HG03378 (cell line): Measurements from ENCODE around the gene AHSP.
"Not testable (repeated sequence)": the region's sequence is repeated elsewhere in the genome, so short reads cannot be mapped to it uniquely, and the experiment has no call there.

Experiments
- ATAC-seq: cut with Tn5 transposase; IDR thresholded peaks from one replicate; pipeline ENCODE4 v1.9.1; 2021; ENCODE audit warnings: mild to moderate bottlenecking, moderate library complexity; ENCODE audit not compliant: unreplicated experiment

AHSP gene

GRCh38 chr16:31529937-31530312, 2.2 kb downstream of the AHSP start:
- ATAC-seq = no peak

GRCh38 chr16:31530405-31530804, 2.7 kb downstream of the AHSP start:
- ATAC-seq = no peak

- ATAC-seq = no peak
Measured at GRCh38 chr16:31531096-31531495, 3.4 kb downstream of the AHSP start.

- ATAC-seq = no peak
Measured at GRCh38 chr16:31532120-31532519, 4.4 kb downstream of the AHSP start.

GRCh38 chr16:31532896-31533295, 5.2 kb downstream of the AHSP start:
- no peak for ATAC-seq

GRCh38 chr16:31535737-31536136, 8.0 kb downstream of the AHSP start:
- no peak for ATAC-seq

- ATAC-seq = no peak
Measured at GRCh38 chr16:31536804-31537361, 9.2 kb downstream of the AHSP start.

GRCh38 chr16:31537362-31538242, 9.9 kb downstream of the AHSP start:
- ATAC-seq = no peak

GRCh38 chr16:31538243-31538598, 10.5 kb downstream of the AHSP start:
- not testable (repeated sequence) for ATAC-seq

- not testable (repeated sequence) for ATAC-seq
Measured at GRCh38 chr16:31539762-31540161, 12.1 kb downstream of the AHSP start.

- no peak for ATAC-seq
Measured at GRCh38 chr16:31542763-31543162, 15.1 kb downstream of the AHSP start.

- no peak for ATAC-seq
Measured at GRCh38 chr16:31561426-31562233, 33.9 kb downstream of the AHSP start.

- no peak for ATAC-seq
Measured at GRCh38 chr16:31568577-31569359, 41.1 kb downstream of the AHSP start.

GRCh38 chr16:31569360-31569717, 41.6 kb downstream of the AHSP start:
- no peak for ATAC-seq

- ATAC-seq = no peak
Measured at GRCh38 chr16:31572821-31573220, 45.1 kb downstream of the AHSP start.

- not testable (repeated sequence) for ATAC-seq
Measured at GRCh38 chr16:31574159-31574558, 46.5 kb downstream of the AHSP start.

- ATAC-seq = no peak
Measured at GRCh38 chr16:31577411-31577810, 49.7 kb downstream of the AHSP start.
